Mesendoderm (in vitro differentiated cells): ENCODE measurements around the gene TGFBR1.

Experiments
- DNase-seq: peaks from one replicate; pipeline ENCODE4 v3.0.0; 2013
- H2AK5ac ChIP-seq: 2 replicates; pipeline ENCODE4 v1.6.1; 2013; ENCODE audit warnings: low read length, inconsistent platforms
- H2BK120ac ChIP-seq: 2 replicates; pipeline ENCODE4 v1.6.1; 2013; ENCODE audit warnings: low read depth, mild to moderate bottlenecking, low read length, moderate library complexity, mixed read lengths
- H2BK15ac ChIP-seq: replicated peaks from 2 replicates; pipeline ENCODE4 v1.6.1; 2013; ENCODE audit warnings: low read depth, mild to moderate bottlenecking, moderate library complexity
- H2BK5ac ChIP-seq: 2 replicates; pipeline ENCODE4 v1.6.1; 2013; ENCODE audit warnings: low read length, inconsistent platforms
- H3K18ac ChIP-seq: 2 replicates; pipeline ENCODE4 v1.6.1; 2013; ENCODE audit warnings: mild to moderate bottlenecking, low read length, mixed read lengths
- H3K23ac ChIP-seq: one replicate; pipeline ENCODE4 v1.6.1; 2013; ENCODE audit warnings: low read length
- H3K27ac ChIP-seq: 2 replicates; pipeline ENCODE4 v1.5.1; 2013; ENCODE audit warnings: low read depth, mild to moderate bottlenecking, inconsistent platforms, low read length, moderate library complexity
- H3K27me3 ChIP-seq: 2 replicates; pipeline ENCODE4 v1.6.1; 2013; ENCODE audit warnings: low read length, control low read depth, mild to moderate bottlenecking, inconsistent platforms; ENCODE audit not compliant: insufficient read depth, poor library complexity
- H3K36me3 ChIP-seq: 2 replicates; pipeline ENCODE4 v1.6.1; 2013; ENCODE audit warnings: low read length, inconsistent platforms; ENCODE audit not compliant: control insufficient read depth, insufficient read depth
- H3K4ac ChIP-seq: one replicate; pipeline ENCODE4 v1.6.1; 2013; ENCODE audit warnings: low read depth, mild to moderate bottlenecking, low read length, moderate library complexity
- H3K4me1 ChIP-seq: 2 replicates; pipeline ENCODE4 v1.6.1; 2013; ENCODE audit warnings: low read depth, low read length, inconsistent platforms; ENCODE audit not compliant: control insufficient read depth
- H3K4me2 ChIP-seq: 2 replicates; pipeline ENCODE4 v1.6.1; 2013; ENCODE audit warnings: low read length
- H3K4me3 ChIP-seq: 2 replicates; pipeline ENCODE4 v1.5.1; 2013; ENCODE audit warnings: mild to moderate bottlenecking, low read length
- H3K56ac ChIP-seq: one replicate; pipeline ENCODE4 v1.6.1; 2013; ENCODE audit warnings: low read length
- H3K79me1 ChIP-seq: 2 replicates; pipeline ENCODE4 v1.6.1; 2013; ENCODE audit warnings: low read length, inconsistent platforms
- H3K79me2 ChIP-seq: 2 replicates; pipeline ENCODE4 v1.6.1; 2013; ENCODE audit warnings: mild to moderate bottlenecking, low read length; ENCODE audit not compliant: control insufficient read depth, insufficient read depth
- H3K9ac ChIP-seq: 2 replicates; pipeline ENCODE4 v1.6.1; 2013; ENCODE audit warnings: low read length, inconsistent platforms
- H4K5ac ChIP-seq: one replicate; pipeline ENCODE4 v1.6.1; 2013; ENCODE audit warnings: low read length
- H4K8ac ChIP-seq: one replicate; pipeline ENCODE4 v1.6.1; 2013; ENCODE audit warnings: low read depth, mild to moderate bottlenecking, control low read depth, low read length, moderate library complexity
- WGBS: extraction: QIAGEN DNeasy Blood & Tissue Kit; methylation state at CpG from one replicate; pipeline ENCODE4 v1.1.7; 2013; ENCODE audit warnings: low lambda C conversion rate, missing lambda C conversion rate; ENCODE audit not compliant: insufficient coverage; ENCODE audit errors: extremely low coverage; 5-methylcytosine and 5-hydroxymethylcytosine counted together

TGFBR1 gene

DNA sequence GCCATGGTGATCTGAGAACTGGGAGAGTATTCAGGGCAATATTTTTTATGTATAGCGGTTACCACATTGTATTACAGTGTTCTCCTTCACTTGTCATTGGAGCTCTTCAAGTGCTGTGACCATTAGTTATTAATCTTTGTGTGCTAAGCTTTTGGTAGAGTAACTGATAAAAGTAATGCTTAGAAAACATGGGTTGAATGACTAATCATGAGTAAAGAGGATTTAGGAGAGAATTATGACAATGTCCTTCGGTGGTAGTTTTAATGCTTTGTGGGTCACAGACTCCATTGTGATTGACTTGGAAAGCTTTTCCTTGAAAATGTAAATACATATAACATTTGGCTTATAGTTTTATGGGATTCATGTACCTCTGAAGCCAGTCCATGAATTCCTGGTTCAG, 21.4 kb downstream of the TGFBR1 start:
- no peak overlapping the region for H3K4ac ChIP-seq
- no peak overlapping the region for H3K56ac ChIP-seq
- no peaks in the 10 kb centered on the region for H3K27me3 ChIP-seq
- no peak overlapping the region for H2AK5ac ChIP-seq
- no peak overlapping the region for H3K9ac ChIP-seq
- no peak overlapping the region for H3K23ac ChIP-seq
- no CpG with 5 or more reads among the region's 2 CpGs for WGBS
- H4K5ac ChIP-seq = no peak overlapping the region
- H3K4me2 ChIP-seq = no peak overlapping the region
- peaks cover 26% of the 10 kb centered on the region for H3K79me1 ChIP-seq
- no peak overlapping the region for H2BK15ac ChIP-seq
- H3K4me3 ChIP-seq = no peak overlapping the region
- no peaks in the 10 kb centered on the region for H3K36me3 ChIP-seq
- peaks cover 30% of the 10 kb centered on the region for H3K79me2 ChIP-seq
- H2BK5ac ChIP-seq = no peak overlapping the region
- no peak overlapping the region for H3K18ac ChIP-seq
- no peak overlapping the region for H3K27ac ChIP-seq
- H2BK120ac ChIP-seq = no peak overlapping the region
- no peak for DNase-seq
- no peak overlapping the region for H4K8ac ChIP-seq
- H3K4me1 ChIP-seq = peaks cover 2% of the 10 kb centered on the region

DNA sequence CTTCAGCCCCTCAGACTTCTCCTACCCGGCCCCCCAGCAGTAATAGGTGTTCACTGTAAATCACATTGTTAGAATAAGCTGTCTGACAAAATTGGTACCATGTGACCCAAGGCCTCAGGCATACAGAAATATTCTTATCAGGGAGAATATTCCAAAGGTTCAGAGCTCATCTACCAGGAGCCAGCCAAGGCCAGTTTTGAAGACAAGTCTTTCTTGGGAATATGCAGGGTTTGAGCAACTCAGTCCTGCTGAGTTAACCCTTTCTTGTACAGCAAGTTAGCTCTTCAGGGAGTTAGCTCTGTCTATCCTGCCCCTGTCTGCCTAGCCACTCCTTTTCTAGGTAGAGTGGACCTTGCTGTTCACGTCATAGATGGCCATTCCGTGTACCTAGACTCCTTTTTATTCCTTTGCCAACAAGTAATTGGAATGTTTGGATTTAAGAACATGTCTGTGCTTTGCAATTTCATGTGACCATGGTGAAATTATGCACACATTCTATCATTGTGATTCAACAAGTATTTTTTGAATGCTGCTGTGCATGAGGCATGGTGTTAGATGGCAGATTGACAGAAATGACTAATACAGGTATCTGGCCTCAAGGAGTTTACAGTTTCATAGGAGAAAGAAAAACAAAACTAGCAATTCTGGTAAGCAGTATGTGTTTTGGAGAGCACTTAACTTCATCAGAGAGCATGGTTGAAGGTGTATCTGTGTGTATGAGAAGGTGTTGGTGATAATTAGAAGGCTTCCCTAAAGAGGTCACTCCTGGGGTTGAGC, 22.6 kb downstream of the TGFBR1 start:
- H3K4me3 ChIP-seq = no peak overlapping the region
- H4K5ac ChIP-seq = no peak overlapping the region
- no peak overlapping the region for H3K23ac ChIP-seq
- H3K18ac ChIP-seq = no peak overlapping the region
- H2BK5ac ChIP-seq = no peak overlapping the region
- H3K27ac ChIP-seq = no peak overlapping the region
- no peak overlapping the region for H2BK120ac ChIP-seq
- H3K27me3 ChIP-seq = no peaks in the 10 kb centered on the region
- H3K4me2 ChIP-seq = no peak overlapping the region
- H4K8ac ChIP-seq = no peak overlapping the region
- H3K4me1 ChIP-seq = peaks cover 2% of the 10 kb centered on the region
- peaks cover 21% of the 10 kb centered on the region for H3K79me2 ChIP-seq
- H3K36me3 ChIP-seq = no peaks in the 10 kb centered on the region
- H3K9ac ChIP-seq = no peak overlapping the region
- DNase-seq = no peak
- no peak overlapping the region for H2BK15ac ChIP-seq
- H2AK5ac ChIP-seq = no peak overlapping the region
- no peak overlapping the region for H3K4ac ChIP-seq
- H3K56ac ChIP-seq = no peak overlapping the region
- peaks cover 26% of the 10 kb centered on the region for H3K79me1 ChIP-seq
- no CpG with 5 or more reads among the region's 3 CpGs for WGBS

DNA sequence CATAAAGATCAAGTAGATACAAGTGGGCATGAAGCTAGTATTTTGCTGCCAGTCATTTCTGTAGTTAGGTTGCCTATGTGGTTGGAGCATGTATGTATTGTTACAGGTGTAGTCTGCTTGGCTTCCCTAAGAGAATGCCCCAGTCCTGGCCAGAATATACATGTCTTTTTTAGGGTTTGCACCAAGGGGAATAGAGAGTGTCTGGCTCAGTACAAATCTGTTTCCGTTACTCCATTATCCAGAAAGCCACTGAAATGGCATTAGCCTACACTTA, 23.2 kb downstream of the TGFBR1 start:
- no peak for DNase-seq
- WGBS = no CpG with 5 or more reads among the region's 1 CpG
- Histone ChIP-seq H3K4me2 (no peak overlapping the region), H3K4me3 (no peak overlapping the region), H3K36me3 (no peaks in the 10 kb centered on the region), H2BK5ac (no peak overlapping the region), H3K27ac (no peak overlapping the region), H3K23ac (no peak overlapping the region), H3K4ac (no peak overlapping the region), H4K5ac (no peak overlapping the region), H3K9ac (no peak overlapping the region), H3K56ac (no peak overlapping the region), H3K18ac (no peak overlapping the region), H2BK120ac (no peak overlapping the region), H4K8ac (no peak overlapping the region), H3K27me3 (no peaks in the 10 kb centered on the region), H2AK5ac (no peak overlapping the region), H3K79me2 (peaks cover 21% of the 10 kb centered on the region), H3K4me1 (peaks cover 2% of the 10 kb centered on the region), H2BK15ac (no peak overlapping the region), H3K79me1 (peaks cover 26% of the 10 kb centered on the region)

DNA sequence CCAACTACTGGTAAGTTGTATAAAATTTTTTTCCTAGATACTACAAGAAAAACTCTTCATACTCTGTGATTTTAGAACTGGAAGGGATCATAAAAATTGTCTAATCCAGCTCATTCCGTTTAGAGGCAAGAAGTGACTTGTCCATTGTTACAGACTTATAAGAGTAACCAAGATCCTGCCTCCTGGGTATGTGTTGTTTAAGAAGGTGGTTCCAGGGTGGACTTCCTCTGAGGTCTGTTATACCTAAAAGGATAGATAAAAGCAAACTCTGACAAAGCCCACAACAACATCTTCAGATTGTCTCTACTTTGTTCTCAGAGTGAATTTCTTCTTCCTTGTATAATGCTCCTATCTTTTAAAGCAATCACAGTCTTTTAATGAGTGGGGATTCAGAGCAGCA, 24.2 kb downstream of the TGFBR1 start:
- no CpG with 5 or more reads among the region's 1 CpG for WGBS
- H3K27ac ChIP-seq = no peak overlapping the region

DNA sequence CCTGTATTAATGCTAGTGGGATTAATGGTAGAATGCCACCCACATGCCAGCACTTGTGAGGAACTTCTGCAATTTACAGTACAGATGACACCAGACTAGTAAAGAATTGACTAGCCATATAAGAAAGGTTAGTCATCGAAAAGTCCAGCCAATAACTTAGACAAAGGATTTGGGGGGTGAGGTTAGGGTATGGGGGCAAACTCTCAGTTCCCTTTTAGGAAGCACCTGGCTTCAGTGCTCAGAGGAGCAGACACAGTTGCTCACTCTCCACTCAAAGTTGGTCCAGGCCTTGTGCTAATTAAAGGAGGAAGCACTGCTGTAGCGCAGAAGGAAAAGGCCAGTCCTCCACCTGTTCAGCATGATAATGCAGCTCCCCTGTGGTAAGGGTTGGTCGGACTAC, 25.2 kb downstream of the TGFBR1 start:
- DNase-seq = no peak

More for the DNA sequence above, 24.2 kb downstream of the TGFBR1 start:
- H3K4me2 ChIP-seq = no peak overlapping the region
- peaks cover 16% of the 10 kb centered on the region for H3K79me2 ChIP-seq
- H3K4ac ChIP-seq = no peak overlapping the region
- H3K9ac ChIP-seq = no peak overlapping the region
- no peak overlapping the region for H4K5ac ChIP-seq
- H3K27me3 ChIP-seq = no peaks in the 10 kb centered on the region
- no peak overlapping the region for H3K4me3 ChIP-seq
- no peak overlapping the region for H3K23ac ChIP-seq
- H2BK120ac ChIP-seq = no peak overlapping the region
- no peak overlapping the region for H2BK15ac ChIP-seq
- peaks cover 2% of the 10 kb centered on the region for H3K4me1 ChIP-seq
- no peak for DNase-seq
- no peak overlapping the region for H4K8ac ChIP-seq
- H3K36me3 ChIP-seq = no peaks in the 10 kb centered on the region
- H3K18ac ChIP-seq = no peak overlapping the region
- H2AK5ac ChIP-seq = no peak overlapping the region
- no peak overlapping the region for H3K56ac ChIP-seq
- peaks cover 25% of the 10 kb centered on the region for H3K79me1 ChIP-seq
- H2BK5ac ChIP-seq = no peak overlapping the region

DNA sequence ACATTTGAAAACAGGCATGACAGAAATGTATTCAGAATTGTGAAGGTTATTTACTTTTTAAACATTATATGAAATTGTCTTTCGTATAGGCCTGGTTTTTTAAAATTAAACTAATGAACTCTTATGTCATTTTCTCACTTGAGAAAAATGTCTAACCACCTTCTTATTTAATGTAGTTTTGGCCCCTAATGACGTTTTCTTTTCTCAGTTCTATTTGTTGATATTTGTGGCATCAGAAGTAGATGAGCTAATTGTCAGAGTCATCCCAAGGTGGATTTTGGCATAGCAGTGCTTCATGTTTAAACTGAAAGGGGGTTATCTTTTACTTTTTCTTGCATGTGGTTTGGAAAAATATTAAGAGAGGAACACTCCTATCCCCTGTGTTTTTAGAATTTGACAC, 28.2 kb downstream of the TGFBR1 start:
- no CpG with 5 or more reads among the region's 2 CpGs for WGBS
- Histone ChIP-seq H2BK5ac (no peak overlapping the region), H2AK5ac (no peak overlapping the region), H3K27ac (no peak overlapping the region), H3K18ac (no peak overlapping the region), H2BK15ac (no peak overlapping the region), H3K36me3 (no peaks in the 10 kb centered on the region), H3K9ac (no peak overlapping the region), H2BK120ac (no peak overlapping the region), H3K4me2 (no peak overlapping the region), H4K8ac (no peak overlapping the region), H3K4me3 (no peak overlapping the region), H3K56ac (no peak overlapping the region), H3K23ac (no peak overlapping the region), H3K4ac (no peak overlapping the region), H3K27me3 (no peaks in the 10 kb centered on the region), H3K4me1 (no peaks in the 10 kb centered on the region), H3K79me1 (peaks cover 11% of the 10 kb centered on the region), H4K5ac (no peak overlapping the region), H3K79me2 (peaks cover under 1% of the 10 kb centered on the region)
- DNase-seq = no peak

More for the DNA sequence above, 25.2 kb downstream of the TGFBR1 start:
- no CpG with 5 or more reads among the region's 3 CpGs for WGBS
- Histone ChIP-seq H3K36me3 (no peaks in the 10 kb centered on the region), H3K56ac (no peak overlapping the region), H2BK5ac (no peak overlapping the region), H2BK15ac (no peak overlapping the region), H3K27me3 (no peaks in the 10 kb centered on the region), H3K23ac (no peak overlapping the region), H3K79me1 (peaks cover 24% of the 10 kb centered on the region), H3K4me2 (no peak overlapping the region), H3K4me3 (no peak overlapping the region), H3K18ac (no peak overlapping the region), H2AK5ac (no peak overlapping the region), H3K9ac (no peak overlapping the region), H2BK120ac (no peak overlapping the region), H3K4ac (no peak overlapping the region), H4K5ac (no peak overlapping the region), H3K4me1 (peaks cover 2% of the 10 kb centered on the region), H4K8ac (no peak overlapping the region), H3K79me2 (peaks cover 14% of the 10 kb centered on the region), H3K27ac (no peak overlapping the region)
